ENCODE results near the gene NPHP4.

The NPHP4 gene

GRCh38 chr1:5971471-5972197 is 20.6 kb downstream of the NPHP4 start:
- DNase-seq (ENCODE audit: low read depth in 2 of 2), result no peak

- no peak for DNase-seq (ENCODE audit: low read depth in 2 of 2)
Observed at GRCh38 chr1:5970610-5971273, 21.5 kb downstream of the NPHP4 start.

- no peak for DNase-seq (ENCODE audit: low read depth in 2 of 2)
Observed at GRCh38 chr1:5969168-5969567, 23.1 kb downstream of the NPHP4 start.

GRCh38 chr1:5968161-5968736 is 24.0 kb downstream of the NPHP4 start:
- DNase-seq (ENCODE audit: low read depth in 2 of 2), result no peak

GRCh38 chr1:5967351-5968160 is 24.7 kb downstream of the NPHP4 start:
- no peak for DNase-seq (ENCODE audit: low read depth in 2 of 2)

- DNase-seq (ENCODE audit: low read depth in 2 of 2), result no peak
Observed at GRCh38 chr1:5966543-5967205, 25.6 kb downstream of the NPHP4 start.

- no peak for DNase-seq (ENCODE audit: low read depth in 2 of 2)
Observed at GRCh38 chr1:5965586-5966131, 26.6 kb downstream of the NPHP4 start.

- DNase-seq (ENCODE audit: low read depth in 2 of 2), result no peak
Observed at GRCh38 chr1:5962265-5963105, 29.7 kb downstream of the NPHP4 start.

- no peak for DNase-seq (ENCODE audit: low read depth in 2 of 2)
Observed at GRCh38 chr1:5961601-5962000, 30.6 kb downstream of the NPHP4 start.

- no peak for DNase-seq (ENCODE audit: low read depth in 2 of 2)
Observed at GRCh38 chr1:5960336-5960735, 31.9 kb downstream of the NPHP4 start.

GRCh38 chr1:5959667-5960230 is 32.5 kb downstream of the NPHP4 start:
- no peak for DNase-seq (ENCODE audit: low read depth in 2 of 2)

- no peak for DNase-seq (ENCODE audit: low read depth in 2 of 2)
Observed at GRCh38 chr1:5959087-5959486, 33.1 kb downstream of the NPHP4 start.

- DNase-seq (ENCODE audit: low read depth in 2 of 2), result no peak
Observed at GRCh38 chr1:5956022-5956830, 36.0 kb downstream of the NPHP4 start.

GRCh38 chr1:5955479-5955977 is 36.7 kb downstream of the NPHP4 start:
- no peak for DNase-seq (ENCODE audit: low read depth in 2 of 2)

- no peak for DNase-seq (ENCODE audit: low read depth in 2 of 2)
Observed at GRCh38 chr1:5954964-5955363, 37.3 kb downstream of the NPHP4 start.

- no peak for DNase-seq (ENCODE audit: low read depth in 2 of 2)
Observed at GRCh38 chr1:5953386-5953785, 38.8 kb downstream of the NPHP4 start.

- DNase-seq (ENCODE audit: low read depth in 2 of 2), result no peak
Observed at GRCh38 chr1:5951846-5952410, 40.3 kb downstream of the NPHP4 start.

GRCh38 chr1:5950994-5951785 is 41.0 kb downstream of the NPHP4 start:
- no peak for DNase-seq (ENCODE audit: low read depth in 2 of 2)

Data from stimulated activated CD8-positive, alpha-beta memory T cell treated with anti-CD3 and anti-CD28 coated beads, Interleukin-2, amount 100 ng/mL, for 1 hour (primary cell).